NB4 (cell line): ENCODE data around the gene BICD2.

Source experiments
- POLR2A ChIP-seq: IDR thresholded peaks from 2 replicates; pipeline ENCODE4 v1.6.1; 2011; ENCODE audit warnings: mild to moderate bottlenecking; ENCODE audit not compliant: insufficient read length; ENCODE audit errors: extremely low read depth
- TF ChIP-seq, protein P1 (sequence below): IDR thresholded peaks from one replicate; pipeline ENCODE4 v1.5.1; 2012; ENCODE audit warnings: low read depth, low read length

DNA sequence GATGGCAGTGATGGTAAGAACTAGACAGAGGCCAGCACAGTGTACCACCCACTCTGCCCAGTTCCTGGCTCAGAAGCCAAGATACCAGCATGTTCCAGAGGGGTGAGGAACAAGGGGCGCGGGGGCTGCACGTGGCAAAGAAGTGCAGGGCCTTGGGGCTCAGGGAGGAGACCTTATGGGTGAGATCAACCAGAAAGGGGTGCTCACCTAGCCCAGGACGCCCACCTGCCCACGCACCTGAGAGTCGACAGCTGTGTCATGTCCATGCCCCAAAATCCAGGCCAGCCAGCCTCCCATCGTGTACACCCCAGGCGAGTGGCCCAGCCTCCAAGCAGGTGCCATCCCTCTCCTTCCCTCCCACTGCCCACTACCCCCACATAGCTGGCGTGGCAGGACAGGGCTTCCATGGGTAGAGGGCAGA is 34.9 kb downstream of the BICD2 start:
- no peak for TF ChIP-seq POLR2A
- TF ChIP-seq, protein P1, sequence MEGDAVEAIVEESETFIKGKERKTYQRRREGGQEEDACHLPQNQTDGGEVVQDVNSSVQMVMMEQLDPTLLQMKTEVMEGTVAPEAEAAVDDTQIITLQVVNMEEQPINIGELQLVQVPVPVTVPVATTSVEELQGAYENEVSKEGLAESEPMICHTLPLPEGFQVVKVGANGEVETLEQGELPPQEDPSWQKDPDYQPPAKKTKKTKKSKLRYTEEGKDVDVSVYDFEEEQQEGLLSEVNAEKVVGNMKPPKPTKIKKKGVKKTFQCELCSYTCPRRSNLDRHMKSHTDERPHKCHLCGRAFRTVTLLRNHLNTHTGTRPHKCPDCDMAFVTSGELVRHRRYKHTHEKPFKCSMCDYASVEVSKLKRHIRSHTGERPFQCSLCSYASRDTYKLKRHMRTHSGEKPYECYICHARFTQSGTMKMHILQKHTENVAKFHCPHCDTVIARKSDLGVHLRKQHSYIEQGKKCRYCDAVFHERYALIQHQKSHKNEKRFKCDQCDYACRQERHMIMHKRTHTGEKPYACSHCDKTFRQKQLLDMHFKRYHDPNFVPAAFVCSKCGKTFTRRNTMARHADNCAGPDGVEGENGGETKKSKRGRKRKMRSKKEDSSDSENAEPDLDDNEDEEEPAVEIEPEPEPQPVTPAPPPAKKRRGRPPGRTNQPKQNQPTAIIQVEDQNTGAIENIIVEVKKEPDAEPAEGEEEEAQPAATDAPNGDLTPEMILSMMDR = no peak
